ENCODE results near the gene ATXN7L3.

ATXN7L3 gene

DNA sequence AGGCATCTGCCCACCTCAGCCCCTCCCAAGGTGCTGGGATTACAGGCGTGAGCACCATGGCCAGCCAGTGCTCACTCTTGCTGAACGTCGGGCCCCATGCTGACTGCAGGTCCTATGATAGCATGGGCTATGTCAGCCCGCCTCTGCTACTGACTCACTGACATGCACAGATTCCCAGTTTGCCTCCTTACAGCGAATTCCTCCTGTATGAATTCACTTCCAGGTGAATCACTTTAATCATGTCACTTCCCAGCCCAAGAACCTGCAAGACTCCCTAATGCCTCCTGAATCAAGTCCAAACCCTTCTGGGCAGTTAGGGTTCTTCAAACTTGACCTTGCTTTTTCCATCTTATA lies 35.9 kb upstream of the ATXN7L3 start:
- TF ChIP-seq CTCF (IDR thresholded peaks at IDR 0.05; ENCODE audit: extremely low read depth, insufficient read depth, missing control alignments): no peak
- no peak for DNase-seq (ENCODE audit: low spot score)
- in situ Hi-C loops (cut with MboI; ENCODE audit: low pct_unique_long_range_greater_than_20kb, low sequenced_read_pairs, unreplicated experiment): no loop called here

- no peak for DNase-seq (ENCODE audit: low spot score)
- in situ Hi-C loops (cut with MboI; ENCODE audit: low pct_unique_long_range_greater_than_20kb, low sequenced_read_pairs, unreplicated experiment): no loop called here
- no peak for TF ChIP-seq CTCF (IDR thresholded peaks at IDR 0.05; ENCODE audit: extremely low read depth, insufficient read depth, missing control alignments)
Measured at GRCh38 chr17:44233582-44233981, 33.9 kb upstream of the ATXN7L3 start.

DNA sequence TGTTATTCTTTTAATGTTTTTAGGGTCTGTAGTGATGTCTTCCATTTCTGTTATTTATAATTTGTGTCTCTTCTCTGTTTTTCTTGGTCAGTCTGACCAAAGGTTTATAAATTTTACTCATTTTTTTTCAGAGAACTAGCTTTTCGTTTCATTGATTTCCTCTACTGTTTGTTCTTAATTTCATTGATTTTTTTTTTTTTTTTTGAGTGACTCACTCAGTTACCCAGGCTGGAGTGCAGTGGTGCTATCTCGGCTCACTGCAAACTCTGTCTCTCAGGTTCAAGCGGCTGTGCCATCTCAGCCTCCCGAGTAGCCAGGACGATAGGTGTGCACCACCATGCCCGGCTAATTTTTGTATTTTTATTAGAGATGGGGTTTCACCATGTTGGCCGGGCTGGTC lies 32.4 kb upstream of the ATXN7L3 start:
- in situ Hi-C loops (cut with MboI; ENCODE audit: low pct_unique_long_range_greater_than_20kb, low sequenced_read_pairs, unreplicated experiment): no loop called here
- no peak for TF ChIP-seq CTCF (IDR thresholded peaks at IDR 0.05; ENCODE audit: extremely low read depth, insufficient read depth, missing control alignments)
- no peak for DNase-seq (ENCODE audit: low spot score)

DNA sequence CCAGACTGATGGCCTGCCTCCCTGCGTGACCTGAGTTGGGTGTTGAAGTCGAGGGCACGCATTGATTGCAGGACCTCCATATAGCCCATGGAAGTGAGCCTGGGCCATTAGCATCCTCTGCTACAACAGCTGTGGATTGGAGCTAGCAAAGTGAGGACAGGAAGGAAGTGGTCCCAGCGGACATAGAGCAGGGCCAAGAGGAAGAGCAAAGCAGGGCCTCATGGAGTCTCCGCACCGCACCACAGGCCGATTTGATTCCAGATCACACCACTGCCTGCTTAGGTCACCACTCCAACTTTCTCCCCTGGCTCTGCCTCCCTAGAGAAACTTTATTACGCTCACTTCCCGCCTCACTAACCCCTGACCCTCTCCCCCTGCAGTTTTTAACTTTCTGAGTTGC lies 30.5 kb upstream of the ATXN7L3 start:
- DNase-seq (ENCODE audit: low spot score): no peak
- in situ Hi-C loops (cut with MboI; ENCODE audit: low pct_unique_long_range_greater_than_20kb, low sequenced_read_pairs, unreplicated experiment): no loop called here
- TF ChIP-seq CTCF (IDR thresholded peaks at IDR 0.05; ENCODE audit: extremely low read depth, insufficient read depth, missing control alignments): no peak

- in situ Hi-C loops (cut with MboI; ENCODE audit: low pct_unique_long_range_greater_than_20kb, low sequenced_read_pairs, unreplicated experiment): no loop called here
- DNase-seq (ENCODE audit: low spot score): no peak
Measured at GRCh38 chr17:44229090-44229489, 29.4 kb upstream of the ATXN7L3 start.

DNA sequence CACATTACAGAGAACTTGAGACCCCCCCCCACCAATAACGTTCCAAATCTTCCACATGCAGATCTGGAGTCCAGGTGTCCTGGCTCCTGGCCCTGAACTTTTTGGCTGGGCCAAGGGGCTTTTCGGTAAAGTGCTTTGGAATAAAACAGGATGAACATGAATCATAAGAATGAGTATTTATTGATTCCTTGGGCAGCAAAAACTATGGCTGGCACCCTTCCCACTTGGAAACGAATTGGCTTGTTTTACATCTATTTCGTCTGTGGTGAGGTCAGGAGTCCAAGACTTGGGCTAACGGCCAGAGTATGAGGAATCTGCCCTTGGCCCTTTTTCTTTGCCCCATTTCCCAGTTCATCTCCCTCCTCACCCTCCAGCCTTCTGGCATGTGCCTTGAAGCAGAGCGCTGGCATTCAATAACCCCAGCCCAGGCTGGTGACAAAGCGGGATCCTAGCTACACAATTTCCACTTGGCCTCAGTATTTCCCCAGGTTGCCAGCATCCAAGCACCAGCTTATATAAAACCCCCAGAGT lies 23.9 kb upstream of the ATXN7L3 start:
- no peak for TF ChIP-seq CTCF (IDR thresholded peaks at IDR 0.05; ENCODE audit: extremely low read depth, insufficient read depth, missing control alignments)
- no peak for DNase-seq (ENCODE audit: low spot score)
- in situ Hi-C loops (cut with MboI; ENCODE audit: low pct_unique_long_range_greater_than_20kb, low sequenced_read_pairs, unreplicated experiment): loop anchor here (25.0 kb wide), 1 partner anchor 289 kb away; the partner anchor contains the start of gene GPATCH8

More at GRCh38 chr17:44229090-44229489, 29.4 kb upstream of the ATXN7L3 start:
- no peak for TF ChIP-seq CTCF (IDR thresholded peaks at IDR 0.05; ENCODE audit: extremely low read depth, insufficient read depth, missing control alignments)

All from GM13977 (cell line).